GM06990 (cell line): ENCODE data around the gene PRR36.

Experiments used
- DNase-seq: peaks from one replicate; pipeline ENCODE4 v3.0.0-alpha.2; 2011; ENCODE audit not compliant: insufficient read length; ENCODE audit errors: extremely low read depth
- H3K27me3 ChIP-seq: replicated peaks from 2 replicates; pipeline ENCODE4 v1.6.0; 2011; ENCODE audit warnings: low read length; ENCODE audit not compliant: control insufficient read depth, insufficient read depth
- H3K36me3 ChIP-seq: 2 replicates; pipeline ENCODE4 v1.5.1; 2011; ENCODE audit warnings: low read length; ENCODE audit not compliant: control insufficient read depth, insufficient read depth
- H3K4me3 ChIP-seq: replicated peaks from 2 replicates; pipeline ENCODE4 v1.5.1; 2011; ENCODE audit warnings: low read depth, mild to moderate bottlenecking, control low read depth, low read length
- CTCF ChIP-seq: IDR thresholded peaks from 2 replicates; pipeline ENCODE4 v1.5.1; 2011; ENCODE audit warnings: low read length, control low read depth, mild to moderate bottlenecking, inconsistent platforms; ENCODE audit not compliant: insufficient read depth, poor library complexity, severe bottlenecking

Gene PRR36

GRCh38 chr19:7820588-7820987 lies 53.6 kb downstream of the PRR36 start:
- no peak for DNase-seq
- no peak for TF ChIP-seq CTCF
- Histone ChIP-seq H3K4me3 (no peak overlapping the region), H3K27me3 (no peaks in the 10 kb centered on the region), H3K36me3 (no peaks in the 10 kb centered on the region)

GRCh38 chr19:7819337-7819736 lies 54.9 kb downstream of the PRR36 start:
- peak; percentile 59 for DNase-seq
- no peaks in the 10 kb centered on the region for H3K36me3 ChIP-seq
- H3K27me3 ChIP-seq = no peaks in the 10 kb centered on the region
- no peak overlapping the region for H3K4me3 ChIP-seq
- no peak for TF ChIP-seq CTCF

- H3K4me3 ChIP-seq = no peak overlapping the region
- H3K36me3 ChIP-seq = no peaks in the 10 kb centered on the region
- no peaks in the 10 kb centered on the region for H3K27me3 ChIP-seq
- DNase-seq = no peak
- TF ChIP-seq CTCF = no peak
Measured at GRCh38 chr19:7818806-7819205, 55.4 kb downstream of the PRR36 start.
